ENCODE data around the gene CLDN6.
A peak's percentile ranks its signal among the peaks of the same experiment; 100 is the strongest.
"Not testable (repeated sequence)": the region's sequence is repeated elsewhere in the genome, so short reads cannot be mapped to it uniquely, and the experiment has no call there.

Gene CLDN6

GRCh38 chr16:3017794-3018506 lies at the start of gene CLDN6:
Gene CLDN6, minus strand, starts transcription at chr16:3018183. Its CDS starts 2,162 bp downstream, at chr16:3016021.
- DNase-seq = no peak

- DNase-seq = no peak
Measured at GRCh38 chr16:3066440-3066748, 48.4 kb upstream of the CLDN6 start.

GRCh38 chr16:3065742-3066439 lies 47.9 kb upstream of the CLDN6 start:
- no peak for DNase-seq

- DNase-seq = no peak
Measured at GRCh38 chr16:3065069-3065741, 47.2 kb upstream of the CLDN6 start, which contains the start of gene IL32. Gene IL32, plus strand, starts transcription at chr16:3065640. Its CDS starts 172 bp downstream, at chr16:3065812.

GRCh38 chr16:3063625-3064386 lies 45.8 kb upstream of the CLDN6 start:
- DNase-seq = no peak

- no peak for DNase-seq
Measured at GRCh38 chr16:3062553-3062952, 44.6 kb upstream of the CLDN6 start.

GRCh38 chr16:3060339-3061127 lies 42.5 kb upstream of the CLDN6 start:
- no peak for DNase-seq

- DNase-seq = no peak
Measured at GRCh38 chr16:3059723-3060242, 41.8 kb upstream of the CLDN6 start.

- DNase-seq = peak; percentile 36
Measured at GRCh38 chr16:3059041-3059722, 41.2 kb upstream of the CLDN6 start.

- DNase-seq = no peak
Measured at GRCh38 chr16:3058139-3059030, 40.4 kb upstream of the CLDN6 start.

- DNase-seq = no peak
Measured at GRCh38 chr16:3057181-3058138, 39.5 kb upstream of the CLDN6 start.

GRCh38 chr16:3056336-3057180 lies 38.6 kb upstream of the CLDN6 start:
- no peak for DNase-seq

GRCh38 chr16:3055734-3056115 lies 37.7 kb upstream of the CLDN6 start:
- DNase-seq = not testable (repeated sequence)

- DNase-seq = no peak
Measured at GRCh38 chr16:3054965-3055733, 37.2 kb upstream of the CLDN6 start.

- DNase-seq = not testable (repeated sequence)
Measured at GRCh38 chr16:3053330-3053710, 35.3 kb upstream of the CLDN6 start.

- DNase-seq = not testable (repeated sequence)
Measured at GRCh38 chr16:3052571-3053329, 34.8 kb upstream of the CLDN6 start.

GRCh38 chr16:3051494-3051893 lies 33.5 kb upstream of the CLDN6 start:
- no peak for DNase-seq

Measured in DMS 273 treated with DMSO at 0.1 percent for 48 hours (cell line).